ENCODE data around the gene SMC6.
A peak's percentile ranks its signal among the peaks of the same experiment; 100 is the strongest.

SMC6 gene

DNA sequence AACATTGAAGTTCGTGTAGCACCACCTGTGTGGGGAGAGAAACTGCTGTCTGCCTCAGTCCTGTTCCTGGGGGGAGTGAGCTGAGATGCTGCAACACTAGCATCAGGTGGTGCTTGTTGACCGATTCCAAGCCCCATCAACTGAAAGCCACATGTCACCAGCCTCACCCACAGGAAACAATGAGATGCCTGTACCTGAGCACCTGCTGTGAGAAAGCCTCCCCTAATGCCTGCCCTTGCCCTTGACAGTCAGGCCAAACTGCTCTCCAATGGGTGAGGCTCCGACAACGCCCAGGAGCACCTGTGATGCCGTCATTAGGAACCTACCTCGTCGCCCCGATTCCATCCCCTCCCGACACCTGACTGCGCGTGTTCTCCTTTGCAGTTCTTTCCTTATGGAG, 104.6 kb downstream of the SMC6 start:
- no peak overlapping the region for H3K4me3 ChIP-seq (ENCODE audit: control insufficient read depth, low read depth, low read length)
- no peak for DNase-seq (ENCODE audit: low read depth)
- TF ChIP-seq, protein P1, sequence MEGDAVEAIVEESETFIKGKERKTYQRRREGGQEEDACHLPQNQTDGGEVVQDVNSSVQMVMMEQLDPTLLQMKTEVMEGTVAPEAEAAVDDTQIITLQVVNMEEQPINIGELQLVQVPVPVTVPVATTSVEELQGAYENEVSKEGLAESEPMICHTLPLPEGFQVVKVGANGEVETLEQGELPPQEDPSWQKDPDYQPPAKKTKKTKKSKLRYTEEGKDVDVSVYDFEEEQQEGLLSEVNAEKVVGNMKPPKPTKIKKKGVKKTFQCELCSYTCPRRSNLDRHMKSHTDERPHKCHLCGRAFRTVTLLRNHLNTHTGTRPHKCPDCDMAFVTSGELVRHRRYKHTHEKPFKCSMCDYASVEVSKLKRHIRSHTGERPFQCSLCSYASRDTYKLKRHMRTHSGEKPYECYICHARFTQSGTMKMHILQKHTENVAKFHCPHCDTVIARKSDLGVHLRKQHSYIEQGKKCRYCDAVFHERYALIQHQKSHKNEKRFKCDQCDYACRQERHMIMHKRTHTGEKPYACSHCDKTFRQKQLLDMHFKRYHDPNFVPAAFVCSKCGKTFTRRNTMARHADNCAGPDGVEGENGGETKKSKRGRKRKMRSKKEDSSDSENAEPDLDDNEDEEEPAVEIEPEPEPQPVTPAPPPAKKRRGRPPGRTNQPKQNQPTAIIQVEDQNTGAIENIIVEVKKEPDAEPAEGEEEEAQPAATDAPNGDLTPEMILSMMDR (IDR thresholded peaks at IDR 0.05; ENCODE audit: control insufficient read depth, insufficient read depth, low read depth, low read length, missing control alignments): no peak

DNA sequence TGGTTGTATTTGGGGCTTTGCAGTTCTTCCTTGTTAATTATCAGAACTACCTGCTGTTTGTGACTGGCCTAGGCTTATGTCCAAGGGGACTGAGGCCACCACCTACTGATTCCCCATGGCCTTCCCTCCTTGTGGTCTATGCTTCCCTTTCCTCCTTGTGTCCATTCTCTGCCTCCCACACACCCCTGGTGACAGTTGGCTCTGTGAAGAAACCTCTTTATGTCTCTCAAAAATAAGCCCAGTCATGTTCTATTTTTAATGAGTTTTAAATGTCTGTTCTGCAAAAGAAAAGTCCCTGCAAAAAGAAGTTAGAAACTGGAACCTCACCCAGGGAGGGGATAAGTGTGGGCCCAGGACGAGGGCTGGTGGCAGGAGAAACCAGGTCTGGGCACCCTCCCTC, 105.0 kb downstream of the SMC6 start:
- no peak overlapping the region for H3K4me3 ChIP-seq (ENCODE audit: control insufficient read depth, low read depth, low read length)
- TF ChIP-seq, protein P1 (IDR thresholded peaks at IDR 0.05; ENCODE audit: control insufficient read depth, insufficient read depth, low read depth, low read length, missing control alignments): no peak
- no peak for DNase-seq (ENCODE audit: low read depth)

DNA sequence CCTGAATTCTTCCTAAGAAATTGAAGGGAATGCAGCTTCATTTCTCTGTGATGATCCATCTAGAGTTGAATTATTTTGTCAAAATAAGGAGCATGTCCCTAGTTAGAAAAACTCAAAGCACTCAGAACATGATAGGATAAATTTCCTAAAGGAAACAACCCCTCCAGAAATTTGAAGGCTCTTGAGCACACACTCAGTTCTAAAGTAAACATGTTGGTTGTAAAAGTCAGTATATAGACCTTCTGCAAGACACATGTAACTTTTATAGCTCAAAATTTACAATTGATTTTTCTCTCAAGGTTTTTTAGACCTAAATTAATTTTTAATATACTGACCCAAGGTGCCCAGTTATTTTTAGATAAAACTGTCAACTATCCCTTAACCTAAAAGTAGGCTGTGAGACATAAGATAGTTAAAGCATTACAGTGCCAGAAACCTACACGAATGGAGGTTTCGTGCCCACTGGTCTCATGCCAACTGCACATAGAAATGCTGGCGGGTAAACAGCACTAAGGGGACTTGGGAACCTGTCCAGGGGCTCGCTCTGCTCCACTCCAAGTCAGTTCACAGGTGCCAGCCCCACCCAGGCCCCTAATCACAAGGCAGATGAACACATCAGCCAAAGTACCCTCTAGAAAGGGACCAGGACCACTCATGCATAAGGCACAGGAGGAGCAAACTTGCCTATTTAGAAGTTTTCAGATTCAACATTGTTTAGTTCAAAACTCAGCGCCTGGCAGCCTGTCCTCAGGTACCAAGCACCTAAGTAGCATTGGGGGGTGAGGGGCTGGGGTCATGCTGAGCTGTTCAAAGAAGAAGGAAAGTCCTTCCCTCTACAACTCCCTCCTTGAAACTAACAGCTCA, 106.5 kb downstream of the SMC6 start:
- no peak overlapping the region for H3K4me3 ChIP-seq (ENCODE audit: control insufficient read depth, low read depth, low read length)
- no peak for DNase-seq (ENCODE audit: low read depth)
- TF ChIP-seq, protein P1 (IDR thresholded peaks at IDR 0.05; ENCODE audit: control insufficient read depth, insufficient read depth, low read depth, low read length, missing control alignments): no peak

DNA sequence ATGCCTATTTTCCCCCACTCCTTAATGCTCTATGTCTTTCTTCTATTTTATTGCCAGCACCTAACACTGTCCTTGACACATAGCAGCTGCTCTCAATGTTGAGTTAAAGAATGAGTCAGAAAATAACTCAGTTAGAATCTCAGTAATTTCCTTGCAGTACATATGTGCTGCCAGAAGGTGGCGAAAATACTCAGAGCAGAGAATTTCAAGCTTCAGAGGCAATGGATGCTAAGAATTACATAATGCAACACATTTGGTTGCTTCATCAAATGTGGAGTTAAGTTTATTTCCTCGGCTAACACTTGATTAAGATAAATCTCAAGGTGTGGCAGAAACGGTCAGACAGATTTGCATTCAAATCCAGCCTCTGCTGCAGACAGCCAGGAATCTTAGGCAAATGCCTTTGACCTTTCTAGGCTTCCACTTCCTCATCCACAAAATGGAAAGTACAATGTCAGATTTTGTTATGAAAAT, 107.5 kb downstream of the SMC6 start:
- peak; percentile 70 for DNase-seq (ENCODE audit: low read depth)

DNA sequence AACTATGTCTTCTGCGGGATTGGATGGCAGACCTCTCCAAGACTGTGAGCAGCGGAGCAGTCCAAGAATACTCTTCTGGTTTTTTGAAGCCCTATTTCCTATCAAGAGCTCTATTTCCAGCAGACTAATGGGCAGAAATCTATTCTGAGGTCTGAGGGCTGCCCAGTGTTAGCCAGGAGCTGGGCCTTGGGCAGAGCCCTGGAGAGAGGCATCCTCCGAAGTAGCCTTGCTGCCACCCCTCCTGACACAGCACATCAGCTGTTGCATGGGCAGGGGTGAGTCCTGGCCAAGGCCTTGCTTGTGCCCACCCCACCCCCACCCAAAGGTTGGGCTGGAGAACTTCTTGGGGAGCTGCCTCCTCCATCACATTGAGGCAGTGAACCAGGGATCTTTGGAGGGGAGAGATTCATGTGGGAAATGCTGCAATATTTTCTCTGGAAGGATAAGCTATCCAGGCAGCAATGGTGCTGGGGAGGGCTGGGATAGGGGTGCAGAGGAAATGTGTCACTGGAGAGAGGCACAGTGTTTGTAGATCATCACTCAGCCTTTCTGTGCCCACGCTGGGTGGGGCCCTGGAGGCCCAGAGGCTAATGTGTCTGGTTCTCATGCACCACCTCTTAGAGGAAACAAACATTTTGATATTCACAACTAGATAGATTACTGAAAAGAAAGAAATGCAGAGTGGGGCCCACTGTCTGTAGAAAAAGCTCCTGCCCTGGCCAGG, 108.5 kb downstream of the SMC6 start:
- H3K4me3 ChIP-seq (ENCODE audit: control insufficient read depth, low read depth, low read length): no peak overlapping the region
- no peak for DNase-seq (ENCODE audit: low read depth)
- TF ChIP-seq, protein P1 (IDR thresholded peaks at IDR 0.05; ENCODE audit: control insufficient read depth, insufficient read depth, low read depth, low read length, missing control alignments): no peak

More for the DNA sequence above, 107.5 kb downstream of the SMC6 start:
- TF ChIP-seq, protein P1 (IDR thresholded peaks at IDR 0.05; ENCODE audit: control insufficient read depth, insufficient read depth, low read depth, low read length, missing control alignments): peak; percentile 75
- no peak overlapping the region for H3K4me3 ChIP-seq (ENCODE audit: control insufficient read depth, low read depth, low read length)

DNA sequence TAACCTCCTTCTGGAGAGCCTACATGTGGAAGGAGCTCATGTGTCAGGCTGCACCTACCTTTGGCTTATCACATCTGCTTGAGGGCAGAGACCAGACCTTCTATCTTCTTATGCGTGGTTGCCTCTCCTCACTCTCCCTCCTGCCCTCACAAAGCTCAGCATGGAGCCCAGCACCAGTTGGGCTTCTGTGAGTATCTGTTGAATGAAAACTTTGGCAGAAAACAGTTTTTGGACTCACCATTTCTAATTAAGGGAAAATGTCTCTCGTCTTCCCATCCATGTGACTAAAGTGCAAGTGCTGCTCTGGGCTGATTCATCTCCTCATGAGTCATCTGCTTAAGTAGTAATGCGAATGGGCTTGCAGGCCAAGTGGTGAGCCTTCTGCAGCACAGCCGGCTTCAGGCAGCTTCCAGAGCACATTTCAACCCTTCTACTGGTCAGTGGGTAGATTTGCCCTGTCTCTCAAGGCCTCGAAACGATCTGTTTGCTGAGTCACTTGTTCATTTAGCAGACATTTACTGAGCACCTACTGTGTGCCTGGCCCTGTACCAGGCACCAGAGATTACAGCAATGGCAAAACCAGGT, 110.5 kb downstream of the SMC6 start:
- H3K4me3 ChIP-seq (ENCODE audit: control insufficient read depth, low read depth, low read length): no peak overlapping the region
- TF ChIP-seq, protein P1 (IDR thresholded peaks at IDR 0.05; ENCODE audit: control insufficient read depth, insufficient read depth, low read depth, low read length, missing control alignments): no peak
- DNase-seq (ENCODE audit: low read depth): peak; percentile 90
